ENCODE results near the gene ZWILCH.
"Not testable (repeated sequence)": the region's sequence is repeated elsewhere in the genome, so short reads cannot be mapped to it uniquely, and the experiment has no call there.

DNA sequence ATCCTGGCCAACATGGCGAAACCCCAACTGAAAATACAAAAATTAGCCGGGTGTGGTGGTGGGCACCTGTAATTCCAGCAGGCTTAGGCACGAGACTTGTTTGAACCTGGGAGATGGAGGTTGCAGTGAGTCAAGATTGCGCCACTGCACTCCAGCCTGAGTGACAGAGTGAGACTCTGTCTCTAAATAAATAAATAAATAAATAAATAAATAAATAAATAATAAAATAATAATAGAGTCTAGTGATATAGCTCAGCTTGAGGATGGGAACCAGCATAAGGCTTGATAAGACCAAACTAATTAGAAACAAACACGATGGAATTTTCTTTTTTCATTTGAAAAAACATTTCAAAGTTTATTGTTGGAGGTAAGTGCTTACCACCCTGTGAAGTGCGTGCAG lies 43.8 kb upstream of the ZWILCH start:
- TF ChIP-seq, protein P1, sequence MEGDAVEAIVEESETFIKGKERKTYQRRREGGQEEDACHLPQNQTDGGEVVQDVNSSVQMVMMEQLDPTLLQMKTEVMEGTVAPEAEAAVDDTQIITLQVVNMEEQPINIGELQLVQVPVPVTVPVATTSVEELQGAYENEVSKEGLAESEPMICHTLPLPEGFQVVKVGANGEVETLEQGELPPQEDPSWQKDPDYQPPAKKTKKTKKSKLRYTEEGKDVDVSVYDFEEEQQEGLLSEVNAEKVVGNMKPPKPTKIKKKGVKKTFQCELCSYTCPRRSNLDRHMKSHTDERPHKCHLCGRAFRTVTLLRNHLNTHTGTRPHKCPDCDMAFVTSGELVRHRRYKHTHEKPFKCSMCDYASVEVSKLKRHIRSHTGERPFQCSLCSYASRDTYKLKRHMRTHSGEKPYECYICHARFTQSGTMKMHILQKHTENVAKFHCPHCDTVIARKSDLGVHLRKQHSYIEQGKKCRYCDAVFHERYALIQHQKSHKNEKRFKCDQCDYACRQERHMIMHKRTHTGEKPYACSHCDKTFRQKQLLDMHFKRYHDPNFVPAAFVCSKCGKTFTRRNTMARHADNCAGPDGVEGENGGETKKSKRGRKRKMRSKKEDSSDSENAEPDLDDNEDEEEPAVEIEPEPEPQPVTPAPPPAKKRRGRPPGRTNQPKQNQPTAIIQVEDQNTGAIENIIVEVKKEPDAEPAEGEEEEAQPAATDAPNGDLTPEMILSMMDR (conservative IDR thresholded peaks at IDR 0.05; ENCODE audit: low read depth in 2 of 2) = not testable (repeated sequence)
- TF ChIP-seq CREB1 (CRISPR knock-in tag; IDR thresholded peaks at IDR 0.05; ENCODE audit: low read depth); EZH2 (IDR thresholded peaks at IDR 0.05; ENCODE audit: low read depth, unreplicated experiment); POLR2AphosphoS5 (IDR thresholded peaks at IDR 0.05; ENCODE audit: low read depth); ZNF331 (CRISPR knock-in tag; IDR thresholded peaks at IDR 0.05; ENCODE audit: low read depth); JUNB (IDR thresholded peaks at IDR 0.05; ENCODE audit: unreplicated experiment): not testable (repeated sequence)
- TF ChIP-seq, protein P2, sequence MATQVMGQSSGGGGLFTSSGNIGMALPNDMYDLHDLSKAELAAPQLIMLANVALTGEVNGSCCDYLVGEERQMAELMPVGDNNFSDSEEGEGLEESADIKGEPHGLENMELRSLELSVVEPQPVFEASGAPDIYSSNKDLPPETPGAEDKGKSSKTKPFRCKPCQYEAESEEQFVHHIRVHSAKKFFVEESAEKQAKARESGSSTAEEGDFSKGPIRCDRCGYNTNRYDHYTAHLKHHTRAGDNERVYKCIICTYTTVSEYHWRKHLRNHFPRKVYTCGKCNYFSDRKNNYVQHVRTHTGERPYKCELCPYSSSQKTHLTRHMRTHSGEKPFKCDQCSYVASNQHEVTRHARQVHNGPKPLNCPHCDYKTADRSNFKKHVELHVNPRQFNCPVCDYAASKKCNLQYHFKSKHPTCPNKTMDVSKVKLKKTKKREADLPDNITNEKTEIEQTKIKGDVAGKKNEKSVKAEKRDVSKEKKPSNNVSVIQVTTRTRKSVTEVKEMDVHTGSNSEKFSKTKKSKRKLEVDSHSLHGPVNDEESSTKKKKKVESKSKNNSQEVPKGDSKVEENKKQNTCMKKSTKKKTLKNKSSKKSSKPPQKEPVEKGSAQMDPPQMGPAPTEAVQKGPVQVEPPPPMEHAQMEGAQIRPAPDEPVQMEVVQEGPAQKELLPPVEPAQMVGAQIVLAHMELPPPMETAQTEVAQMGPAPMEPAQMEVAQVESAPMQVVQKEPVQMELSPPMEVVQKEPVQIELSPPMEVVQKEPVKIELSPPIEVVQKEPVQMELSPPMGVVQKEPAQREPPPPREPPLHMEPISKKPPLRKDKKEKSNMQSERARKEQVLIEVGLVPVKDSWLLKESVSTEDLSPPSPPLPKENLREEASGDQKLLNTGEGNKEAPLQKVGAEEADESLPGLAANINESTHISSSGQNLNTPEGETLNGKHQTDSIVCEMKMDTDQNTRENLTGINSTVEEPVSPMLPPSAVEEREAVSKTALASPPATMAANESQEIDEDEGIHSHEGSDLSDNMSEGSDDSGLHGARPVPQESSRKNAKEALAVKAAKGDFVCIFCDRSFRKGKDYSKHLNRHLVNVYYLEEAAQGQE (IDR thresholded peaks at IDR 0.05; ENCODE audit: unreplicated experiment) = not testable (repeated sequence)
- TF ChIP-seq, protein P3, sequence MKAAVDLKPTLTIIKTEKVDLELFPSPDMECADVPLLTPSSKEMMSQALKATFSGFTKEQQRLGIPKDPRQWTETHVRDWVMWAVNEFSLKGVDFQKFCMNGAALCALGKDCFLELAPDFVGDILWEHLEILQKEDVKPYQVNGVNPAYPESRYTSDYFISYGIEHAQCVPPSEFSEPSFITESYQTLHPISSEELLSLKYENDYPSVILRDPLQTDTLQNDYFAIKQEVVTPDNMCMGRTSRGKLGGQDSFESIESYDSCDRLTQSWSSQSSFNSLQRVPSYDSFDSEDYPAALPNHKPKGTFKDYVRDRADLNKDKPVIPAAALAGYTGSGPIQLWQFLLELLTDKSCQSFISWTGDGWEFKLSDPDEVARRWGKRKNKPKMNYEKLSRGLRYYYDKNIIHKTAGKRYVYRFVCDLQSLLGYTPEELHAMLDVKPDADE (IDR thresholded peaks at IDR 0.05) = not testable (repeated sequence)
- TF ChIP-seq, protein P4, sequence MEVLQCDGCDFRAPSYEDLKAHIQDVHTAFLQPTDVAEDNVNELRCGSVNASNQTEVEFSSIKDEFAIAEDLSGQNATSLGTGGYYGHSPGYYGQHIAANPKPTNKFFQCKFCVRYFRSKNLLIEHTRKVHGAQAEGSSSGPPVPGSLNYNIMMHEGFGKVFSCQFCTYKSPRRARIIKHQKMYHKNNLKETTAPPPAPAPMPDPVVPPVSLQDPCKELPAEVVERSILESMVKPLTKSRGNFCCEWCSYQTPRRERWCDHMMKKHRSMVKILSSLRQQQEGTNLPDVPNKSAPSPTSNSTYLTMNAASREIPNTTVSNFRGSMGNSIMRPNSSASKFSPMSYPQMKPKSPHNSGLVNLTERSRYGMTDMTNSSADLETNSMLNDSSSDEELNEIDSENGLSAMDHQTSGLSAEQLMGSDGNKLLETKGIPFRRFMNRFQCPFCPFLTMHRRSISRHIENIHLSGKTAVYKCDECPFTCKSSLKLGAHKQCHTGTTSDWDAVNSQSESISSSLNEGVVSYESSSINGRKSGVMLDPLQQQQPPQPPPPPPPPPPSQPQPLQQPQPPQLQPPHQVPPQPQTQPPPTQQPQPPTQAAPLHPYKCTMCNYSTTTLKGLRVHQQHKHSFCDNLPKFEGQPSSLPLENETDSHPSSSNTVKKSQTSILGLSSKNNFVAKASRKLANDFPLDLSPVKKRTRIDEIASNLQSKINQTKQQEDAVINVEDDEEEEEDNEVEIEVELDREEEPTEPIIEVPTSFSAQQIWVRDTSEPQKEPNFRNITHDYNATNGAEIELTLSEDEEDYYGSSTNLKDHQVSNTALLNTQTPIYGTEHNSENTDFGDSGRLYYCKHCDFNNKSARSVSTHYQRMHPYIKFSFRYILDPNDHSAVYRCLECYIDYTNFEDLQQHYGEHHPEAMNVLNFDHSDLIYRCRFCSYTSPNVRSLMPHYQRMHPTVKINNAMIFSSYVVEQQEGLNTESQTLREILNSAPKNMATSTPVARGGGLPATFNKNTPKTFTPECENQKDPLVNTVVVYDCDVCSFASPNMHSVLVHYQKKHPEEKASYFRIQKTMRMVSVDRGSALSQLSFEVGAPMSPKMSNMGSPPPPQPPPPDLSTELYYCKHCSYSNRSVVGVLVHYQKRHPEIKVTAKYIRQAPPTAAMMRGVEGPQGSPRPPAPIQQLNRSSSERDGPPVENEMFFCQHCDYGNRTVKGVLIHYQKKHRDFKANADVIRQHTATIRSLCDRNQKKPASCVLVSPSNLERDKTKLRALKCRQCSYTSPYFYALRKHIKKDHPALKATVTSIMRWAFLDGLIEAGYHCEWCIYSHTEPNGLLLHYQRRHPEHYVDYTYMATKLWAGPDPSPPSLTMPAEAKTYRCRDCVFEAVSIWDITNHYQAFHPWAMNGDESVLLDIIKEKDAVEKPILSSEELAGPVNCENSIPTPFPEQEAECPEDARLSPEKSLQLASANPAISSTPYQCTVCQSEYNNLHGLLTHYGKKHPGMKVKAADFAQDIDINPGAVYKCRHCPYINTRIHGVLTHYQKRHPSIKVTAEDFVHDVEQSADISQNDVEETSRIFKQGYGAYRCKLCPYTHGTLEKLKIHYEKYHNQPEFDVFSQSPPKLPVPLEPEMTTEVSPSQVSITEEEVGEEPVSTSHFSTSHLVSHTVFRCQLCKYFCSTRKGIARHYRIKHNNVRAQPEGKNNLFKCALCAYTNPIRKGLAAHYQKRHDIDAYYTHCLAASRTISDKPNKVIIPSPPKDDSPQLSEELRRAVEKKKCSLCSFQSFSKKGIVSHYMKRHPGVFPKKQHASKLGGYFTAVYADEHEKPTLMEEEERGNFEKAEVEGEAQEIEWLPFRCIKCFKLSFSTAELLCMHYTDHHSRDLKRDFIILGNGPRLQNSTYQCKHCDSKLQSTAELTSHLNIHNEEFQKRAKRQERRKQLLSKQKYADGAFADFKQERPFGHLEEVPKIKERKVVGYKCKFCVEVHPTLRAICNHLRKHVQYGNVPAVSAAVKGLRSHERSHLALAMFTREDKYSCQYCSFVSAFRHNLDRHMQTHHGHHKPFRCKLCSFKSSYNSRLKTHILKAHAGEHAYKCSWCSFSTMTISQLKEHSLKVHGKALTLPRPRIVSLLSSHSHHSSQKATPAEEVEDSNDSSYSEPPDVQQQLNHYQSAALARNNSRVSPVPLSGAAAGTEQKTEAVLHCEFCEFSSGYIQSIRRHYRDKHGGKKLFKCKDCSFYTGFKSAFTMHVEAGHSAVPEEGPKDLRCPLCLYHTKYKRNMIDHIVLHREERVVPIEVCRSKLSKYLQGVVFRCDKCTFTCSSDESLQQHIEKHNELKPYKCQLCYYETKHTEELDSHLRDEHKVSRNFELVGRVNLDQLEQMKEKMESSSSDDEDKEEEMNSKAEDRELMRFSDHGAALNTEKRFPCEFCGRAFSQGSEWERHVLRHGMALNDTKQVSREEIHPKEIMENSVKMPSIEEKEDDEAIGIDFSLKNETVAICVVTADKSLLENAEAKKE (CRISPR knock-in tag; IDR thresholded peaks at IDR 0.05) = not testable (repeated sequence)

All from GM23338 (cell line).